HCT116 (cell line): ENCODE measurements around the gene GDNF. TPM values are rescaled to one million over a fixed set of nuclear protein-coding genes. Genes with fewer than 3 reads are reported as not detected.

ENCODE experiments used
- ATAC-seq: fragments of 200-7000 bp; cut with Tn5 transposase; 2 replicates; pipeline ENCODE4 v1.9.1; 2020; ENCODE audit warnings: mild to moderate bottlenecking, moderate library complexity
- BruUV-seq: library from RNA; stranded (reverse); fragments of 400-500 nt; replicated peaks from 2 replicates; lab custom pipeline; 2021; lab: Mats Ljungman, UMichigan
- CTCF ChIA-PET: fragments of 300-600 bp; sonication (Branson Sonifier 250); formaldehyde crosslinking; loops from one replicate; lab custom pipeline; 2021; ENCODE audit warnings: antibody characterized with exemption; lab: Charles Lee
- POLR2A ChIA-PET: fragments of 300-600, 350-600 bp; sonication (Branson Sonifier 250); formaldehyde crosslinking; loops from one replicate; lab custom pipeline; 2021; ENCODE audit warnings: antibody characterized with exemption; lab: Charles Lee
- RAD21 ChIA-PET, 2 experiments: fragments of 300-600 bp; sonication (Branson Sonifier 250); formaldehyde crosslinking; loops; one replicate each; lab custom pipeline; 2023; ENCODE audit warnings: low total read pairs in 2 of 2; ENCODE audit not compliant: uncharacterized antibody in 2 of 2, unreplicated experiment in 2 of 2, low non-redundant PET in 1 of 2; lab: Charles Lee
- DNase-seq: peaks from one replicate; pipeline ENCODE4 v3.0.0-alpha.2; 2010; ENCODE audit warnings: low read depth, low spot score
- H2AFZ ChIP-seq: fragments of 200-600 bp; shearing (Covaris generic), sonication (generic); 2 replicates; pipeline ENCODE4 v1.6.1; 2017; ENCODE audit warnings: low read depth, mixed run types, mixed read lengths, antibody characterized with exemption, low read length; ENCODE audit not compliant: poor library complexity, severe bottlenecking
- H3K27ac ChIP-seq: 2 replicates; pipeline ENCODE4 v1.5.1; 2012; ENCODE audit warnings: low read depth, low read length
- H3K27me3 ChIP-seq: fragments of 200-600 bp; sonication (generic); 2 replicates; pipeline ENCODE4 v1.6.1; 2016; ENCODE audit warnings: mixed run types, low read length, mixed read lengths; ENCODE audit not compliant: insufficient read depth
- H3K36me3 ChIP-seq, 2 experiments: fragments of 200-500 bp in 1 of 2; fragments of 200-600 bp in 1 of 2; sonication (Bioruptor generic) in 1 of 2; sonication (generic) in 1 of 2; 2 replicates each; pipeline versions ENCODE4 v1.5.1 to v1.6.1; 2014 to 2016; ENCODE audit warnings: low read length in 2 of 2, inconsistent platforms in 1 of 2, mixed read lengths in 1 of 2, mixed run types in 1 of 2; ENCODE audit not compliant: insufficient read depth in 2 of 2, control insufficient read depth in 1 of 2
- H3K4me1 ChIP-seq, 2 experiments: fragments of 200-600 bp in 1 of 2; sonication (generic) in 1 of 2; 2 replicates each; pipeline versions ENCODE4 v1.5.1 to v1.6.1; 2012 to 2017; ENCODE audit warnings: low read length in 2 of 2, inconsistent platforms in 1 of 2, mild to moderate bottlenecking in 1 of 2, mixed read lengths in 1 of 2, mixed run types in 1 of 2, moderate library complexity in 1 of 2; ENCODE audit not compliant: insufficient read depth in 2 of 2, control insufficient read depth in 1 of 2
- H3K4me2 ChIP-seq: fragments of 200-600 bp; sonication (generic); 2 replicates; pipeline ENCODE4 v1.6.1; 2017; ENCODE audit warnings: mixed run types, low read length, mixed read lengths
- H3K4me3 ChIP-seq, 2 experiments: fragments of 200-600 bp in 1 of 2; sonication (generic) in 1 of 2; replicated peaks in 1 of 2; 2 replicates each; pipeline ENCODE4 v1.5.1; 2011 to 2016; ENCODE audit warnings: low read length in 2 of 2, control low read depth in 1 of 2, low read depth in 1 of 2, mild to moderate bottlenecking in 1 of 2, mixed read lengths in 1 of 2, mixed run types in 1 of 2
- H3K79me2 ChIP-seq: fragments of 200-600 bp; sonication (generic); 2 replicates; pipeline ENCODE4 v1.6.1; 2017; ENCODE audit warnings: mild to moderate bottlenecking, mixed run types, low read length, moderate library complexity, mixed read lengths; ENCODE audit not compliant: insufficient read depth
- H3K9ac ChIP-seq: fragments of 200-600 bp; sonication (generic); 2 replicates; pipeline ENCODE4 v1.6.1; 2016; ENCODE audit warnings: low read length, mixed read lengths
- H3K9me2 ChIP-seq: fragments of 200-600 bp; sonication (generic), shearing (Covaris generic); 2 replicates; pipeline ENCODE4 v1.6.1; 2017; ENCODE audit warnings: mixed run types, mild to moderate bottlenecking, moderate library complexity; ENCODE audit not compliant: insufficient read depth
- H3K9me3 ChIP-seq, 2 experiments: fragments of 200-500 bp in 1 of 2; fragments of 200-600 bp in 1 of 2; sonication (Bioruptor generic) in 1 of 2; sonication (generic) in 1 of 2; 2 replicates each; pipeline ENCODE4 v1.6.1; 2014 to 2017; ENCODE audit warnings: low read length in 2 of 2, mixed read lengths in 2 of 2, inconsistent platforms in 1 of 2, low read depth in 1 of 2, mild to moderate bottlenecking in 1 of 2, mixed run types in 1 of 2, moderate library complexity in 1 of 2; ENCODE audit not compliant: control insufficient read depth in 1 of 2, insufficient read depth in 1 of 2
- H4K20me1 ChIP-seq: fragments of 200-600 bp; sonication (generic), shearing (Covaris generic); 2 replicates; pipeline ENCODE4 v1.6.1; 2017; ENCODE audit warnings: mixed run types, mild to moderate bottlenecking, moderate library complexity; ENCODE audit not compliant: insufficient read depth
- CBX3 ChIP-seq: IDR thresholded peaks from 2 replicates; pipeline ENCODE4 v1.6.1; 2012; ENCODE audit warnings: low read depth
- CEBPB ChIP-seq: IDR thresholded peaks from 2 replicates; pipeline ENCODE4 v1.6.1; 2012; ENCODE audit warnings: low read depth
- ELF1 ChIP-seq: IDR thresholded peaks from 2 replicates; pipeline ENCODE4 v1.6.1; 2012; ENCODE audit warnings: low read depth, borderline replicate concordance
- EZH2 ChIP-seq: fragments of 200-600 bp; sonication (generic); IDR thresholded peaks from 2 replicates; pipeline ENCODE4 v1.6.1; 2017; ENCODE audit warnings: antibody characterized with exemption, mixed run types
- EZH2phosphoT487 ChIP-seq: fragments of 200-600 bp; IDR thresholded peaks from 2 replicates; pipeline ENCODE4 v1.6.1; 2018; ENCODE audit warnings: antibody characterized with exemption, borderline replicate concordance
- POLR2A ChIP-seq: IDR thresholded peaks from 2 replicates; pipeline ENCODE4 v1.7.0; 2011; ENCODE audit warnings: borderline replicate concordance; ENCODE audit not compliant: insufficient read depth, insufficient read length; ENCODE audit errors: extremely low read depth
- POLR2AphosphoS5 ChIP-seq: IDR thresholded peaks from 2 replicates; pipeline ENCODE4 v1.6.1; 2011; ENCODE audit warnings: mild to moderate bottlenecking, low read depth, low read length, moderate library complexity
- RAD21 ChIP-seq: IDR thresholded peaks from 2 replicates; pipeline ENCODE4 v1.6.1; 2012; ENCODE audit warnings: low read depth, mild to moderate bottlenecking
- SRF ChIP-seq: IDR thresholded peaks from 2 replicates; pipeline ENCODE4 v1.6.1; 2012; ENCODE audit warnings: low read depth
- YY1 ChIP-seq: IDR thresholded peaks from 2 replicates; pipeline ENCODE4 v1.6.1; 2011; ENCODE audit warnings: low read length, low read depth, moderate library complexity, mild to moderate bottlenecking; ENCODE audit not compliant: insufficient replicate concordance; ENCODE audit errors: extremely low read depth
- ZFX ChIP-seq: fragments of 450-650 bp; IDR thresholded peaks from 2 replicates; pipeline ENCODE4 v1.6.1; 2017
- intact Hi-C: fragments of 100-400 bp; cut with micrococcal nuclease; formaldehyde crosslinking; loops from 2 replicates; pipeline ENCODE4 v1.10.0; 2022
- total RNA-seq: library from RNA; stranded (reverse); gene quantifications from one replicate; pipeline ENCODE4 v1.2.1, GENCODE V29; 2021; ENCODE audit not compliant: unreplicated experiment
- TF ChIP-seq, protein P1 (sequence below): IDR thresholded peaks from 2 replicates; pipeline ENCODE4 v1.6.1; 2012
- TF ChIP-seq, protein P2 (sequence below): IDR thresholded peaks from 2 replicates; pipeline ENCODE4 v1.6.1; 2012; ENCODE audit warnings: low read depth

The GDNF gene
- total RNA-seq, 1 experiment from 2014 or later = not detected

GRCh38 chr5:37876943-37877342 is 37.1 kb upstream of the GDNF start:
- Histone ChIP-seq H3K9me3 (no peaks in the 10 kb centered on the region), H3K4me3 (no peak overlapping the region), H3K27ac (no peak overlapping the region), H2AFZ (no peak overlapping the region), H3K9me2 (no peaks in the 10 kb centered on the region)
- CTCF ChIA-PET = no interaction called here
- TF ChIP-seq ZFX = no peak
- TF ChIP-seq, protein P1, sequence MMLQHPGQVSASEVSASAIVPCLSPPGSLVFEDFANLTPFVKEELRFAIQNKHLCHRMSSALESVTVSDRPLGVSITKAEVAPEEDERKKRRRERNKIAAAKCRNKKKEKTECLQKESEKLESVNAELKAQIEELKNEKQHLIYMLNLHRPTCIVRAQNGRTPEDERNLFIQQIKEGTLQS = no peak
- TF ChIP-seq POLR2A = no peak
- TF ChIP-seq, all 23 proteins: peak for 0
- H3K9ac ChIP-seq = no peak overlapping the region
- ATAC-seq (no peak), DNase-seq (no peak)
- intact Hi-C loops = no loop called here
- no peaks in the 10 kb centered on the region for H3K27me3 ChIP-seq
- no peaks in the 10 kb centered on the region for H3K79me2 ChIP-seq
- ChIA-PET RAD21 (no interaction called here), POLR2A (no interaction called here)
- no peaks in the 10 kb centered on the region for H3K36me3 ChIP-seq
- no peaks in the 10 kb centered on the region for H4K20me1 ChIP-seq
- no peaks in the 10 kb centered on the region for H3K4me1 ChIP-seq
- BruUV-seq = no TSS peak
- H3K4me2 ChIP-seq = no peak overlapping the region

- TF ChIP-seq CBX3 (no peak), RAD21 (no peak), ELF1 (no peak), EZH2 (no peak), POLR2AphosphoS5 (no peak), YY1 (no peak), CEBPB (no peak), SRF (no peak), ZFX (no peak), EZH2phosphoT487 (no peak)
- TF ChIP-seq, protein P2, sequence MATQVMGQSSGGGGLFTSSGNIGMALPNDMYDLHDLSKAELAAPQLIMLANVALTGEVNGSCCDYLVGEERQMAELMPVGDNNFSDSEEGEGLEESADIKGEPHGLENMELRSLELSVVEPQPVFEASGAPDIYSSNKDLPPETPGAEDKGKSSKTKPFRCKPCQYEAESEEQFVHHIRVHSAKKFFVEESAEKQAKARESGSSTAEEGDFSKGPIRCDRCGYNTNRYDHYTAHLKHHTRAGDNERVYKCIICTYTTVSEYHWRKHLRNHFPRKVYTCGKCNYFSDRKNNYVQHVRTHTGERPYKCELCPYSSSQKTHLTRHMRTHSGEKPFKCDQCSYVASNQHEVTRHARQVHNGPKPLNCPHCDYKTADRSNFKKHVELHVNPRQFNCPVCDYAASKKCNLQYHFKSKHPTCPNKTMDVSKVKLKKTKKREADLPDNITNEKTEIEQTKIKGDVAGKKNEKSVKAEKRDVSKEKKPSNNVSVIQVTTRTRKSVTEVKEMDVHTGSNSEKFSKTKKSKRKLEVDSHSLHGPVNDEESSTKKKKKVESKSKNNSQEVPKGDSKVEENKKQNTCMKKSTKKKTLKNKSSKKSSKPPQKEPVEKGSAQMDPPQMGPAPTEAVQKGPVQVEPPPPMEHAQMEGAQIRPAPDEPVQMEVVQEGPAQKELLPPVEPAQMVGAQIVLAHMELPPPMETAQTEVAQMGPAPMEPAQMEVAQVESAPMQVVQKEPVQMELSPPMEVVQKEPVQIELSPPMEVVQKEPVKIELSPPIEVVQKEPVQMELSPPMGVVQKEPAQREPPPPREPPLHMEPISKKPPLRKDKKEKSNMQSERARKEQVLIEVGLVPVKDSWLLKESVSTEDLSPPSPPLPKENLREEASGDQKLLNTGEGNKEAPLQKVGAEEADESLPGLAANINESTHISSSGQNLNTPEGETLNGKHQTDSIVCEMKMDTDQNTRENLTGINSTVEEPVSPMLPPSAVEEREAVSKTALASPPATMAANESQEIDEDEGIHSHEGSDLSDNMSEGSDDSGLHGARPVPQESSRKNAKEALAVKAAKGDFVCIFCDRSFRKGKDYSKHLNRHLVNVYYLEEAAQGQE = no peak
- CTCF ChIA-PET = no interaction called here
- Histone ChIP-seq H3K36me3 (no peaks in the 10 kb centered on the region), H3K27ac (no peak overlapping the region), H3K4me3 (no peak overlapping the region), H3K9ac (no peak overlapping the region), H3K27me3 (no peaks in the 10 kb centered on the region), H2AFZ (no peak overlapping the region), H3K4me2 (no peak overlapping the region), H3K9me2 (no peaks in the 10 kb centered on the region), H3K9me3 (no peaks in the 10 kb centered on the region), H3K4me1 (no peaks in the 10 kb centered on the region), H3K79me2 (no peaks in the 10 kb centered on the region), H4K20me1 (no peaks in the 10 kb centered on the region)
- BruUV-seq = no TSS peak
- DNase-seq (no peak), ATAC-seq (no peak)
- intact Hi-C loops = no loop called here
- RAD21 ChIA-PET = no interaction called here
- POLR2A ChIA-PET = no interaction called here
These were observed 36.4 kb upstream of the GDNF start for GRCh38 chr5:37876245-37876644.
